HG03108 (cell line): ENCODE measurements around the gene PTPRO.
A peak's percentile ranks its signal among the peaks of the same experiment; 100 is the strongest.

Experiments
- ATAC-seq: cut with Tn5 transposase; IDR thresholded peaks from one replicate; pipeline ENCODE4 v1.9.1; 2021; ENCODE audit warnings: moderate library complexity; ENCODE audit not compliant: unreplicated experiment

The PTPRO gene

GRCh38 chr12:15522574-15523187, 200.4 kb downstream of the PTPRO start:
- no peak for ATAC-seq

GRCh38 chr12:15525441-15525840, 203.1 kb downstream of the PTPRO start:
- ATAC-seq: no peak

- ATAC-seq: peak; percentile 97
These were observed 203.7 kb downstream of the PTPRO start for GRCh38 chr12:15526033-15526432.

- ATAC-seq: no peak
These were observed 205.1 kb downstream of the PTPRO start for GRCh38 chr12:15527201-15528080.

- ATAC-seq: no peak
These were observed 206.4 kb downstream of the PTPRO start for GRCh38 chr12:15528666-15529065.

- no peak for ATAC-seq
These were observed 208.1 kb downstream of the PTPRO start for GRCh38 chr12:15530361-15530760.

GRCh38 chr12:15532364-15532977, 210.2 kb downstream of the PTPRO start:
- ATAC-seq: peak; percentile 72

GRCh38 chr12:15534322-15534721, 212.0 kb downstream of the PTPRO start:
- peak; percentile 80 for ATAC-seq

- no peak for ATAC-seq
These were observed 212.6 kb downstream of the PTPRO start for GRCh38 chr12:15534874-15535273.

- no peak for ATAC-seq
These were observed 213.1 kb downstream of the PTPRO start for GRCh38 chr12:15535352-15535781.

- no peak for ATAC-seq
These were observed 214.1 kb downstream of the PTPRO start for GRCh38 chr12:15536446-15536845.

GRCh38 chr12:15538881-15539280, 216.6 kb downstream of the PTPRO start:
- ATAC-seq: no peak

GRCh38 chr12:15540005-15540404, 217.7 kb downstream of the PTPRO start:
- no peak for ATAC-seq

- ATAC-seq: no peak
These were observed 218.2 kb downstream of the PTPRO start for GRCh38 chr12:15540469-15540872.

- ATAC-seq: no peak
These were observed 219.8 kb downstream of the PTPRO start for GRCh38 chr12:15541996-15542631.

- ATAC-seq: no peak
These were observed 221.0 kb downstream of the PTPRO start for GRCh38 chr12:15543347-15543746.

GRCh38 chr12:15544589-15544988, 222.3 kb downstream of the PTPRO start:
- no peak for ATAC-seq

- ATAC-seq: no peak
These were observed 223.0 kb downstream of the PTPRO start for GRCh38 chr12:15545334-15545733.

- peak; percentile 86 for ATAC-seq
These were observed 223.9 kb downstream of the PTPRO start for GRCh38 chr12:15546102-15546701.

- no peak for ATAC-seq
These were observed 224.8 kb downstream of the PTPRO start for GRCh38 chr12:15547063-15547462.

- no peak for ATAC-seq
These were observed 225.4 kb downstream of the PTPRO start for GRCh38 chr12:15547691-15548090.
